Measurements from ENCODE around the gene GSS. TPM values are rescaled to one million over a fixed set of nuclear protein-coding genes. Genes with fewer than 3 reads are reported as not detected.

GSS gene
- total RNA-seq, 1 experiment from 2014 or later: 110 TPM

DNA sequence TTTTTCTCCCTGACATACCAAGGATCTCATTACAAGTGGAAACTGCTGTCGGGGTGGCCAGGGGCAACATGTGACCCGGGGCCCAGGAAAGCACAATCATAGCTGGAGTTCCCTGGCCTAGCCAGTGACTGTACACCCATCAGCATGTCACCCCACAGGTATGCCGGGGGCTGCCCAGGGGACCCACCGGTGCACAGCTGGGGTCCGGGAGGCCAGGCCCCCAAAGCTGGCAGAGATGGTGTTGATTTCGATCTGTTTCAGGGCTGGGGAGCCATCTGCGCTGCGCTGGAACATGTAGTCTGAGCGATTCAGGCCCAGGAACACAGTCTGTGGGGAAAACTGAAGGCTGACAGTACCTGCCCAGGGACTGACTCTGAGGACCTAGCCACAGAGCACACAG is 13.3 kb downstream of the GSS start:
- intact Hi-C loops (cut with micrococcal nuclease; ENCODE audit: unreplicated experiment): no loop called here
- no peaks in the 10 kb centered on the region for H3K9me3 Mint-ChIP-seq (ENCODE audit: low read depth, unreplicated experiment)
- no peak for TF ChIP-seq CTCF (IDR thresholded peaks at IDR 0.05; ENCODE audit: unreplicated experiment)
- H3K4me3 Mint-ChIP-seq (ENCODE audit: low read depth, unreplicated experiment): no peak overlapping the region
- H3K4me1 Mint-ChIP-seq (ENCODE audit: low read depth, unreplicated experiment): peaks cover 18% of the 10 kb centered on the region
- H3K27ac Mint-ChIP-seq (ENCODE audit: unreplicated experiment): no peak overlapping the region
- peaks cover 23% of the 10 kb centered on the region for H3K36me3 Mint-ChIP-seq (ENCODE audit: insufficient read depth, unreplicated experiment)
- H3K27me3 Mint-ChIP-seq (ENCODE audit: unreplicated experiment): no peaks in the 10 kb centered on the region
- CTCF ChIA-PET: no interaction called here
- DNase-seq: no peak
- no TSS peak for BruUV-seq (replicated peaks)

- H3K27ac Mint-ChIP-seq (ENCODE audit: unreplicated experiment): no peak overlapping the region
- peaks cover 32% of the 10 kb centered on the region for H3K36me3 Mint-ChIP-seq (ENCODE audit: insufficient read depth, unreplicated experiment)
- H3K4me1 Mint-ChIP-seq (ENCODE audit: low read depth, unreplicated experiment): peaks cover 16% of the 10 kb centered on the region
- no peaks in the 10 kb centered on the region for H3K27me3 Mint-ChIP-seq (ENCODE audit: unreplicated experiment)
- intact Hi-C loops (cut with micrococcal nuclease; ENCODE audit: unreplicated experiment): no loop called here
- no peak for TF ChIP-seq CTCF (IDR thresholded peaks at IDR 0.05; ENCODE audit: unreplicated experiment)
- no TSS peak for BruUV-seq (replicated peaks)
- CTCF ChIA-PET: interaction anchor here (0.6 to 0.7 kb wide), 2 partner anchors 100 to 156 kb away, joined by 4 to 6 read pairs; no protein-coding TSS in a partner anchor
- no peak overlapping the region for H3K4me3 Mint-ChIP-seq (ENCODE audit: low read depth, unreplicated experiment)
- DNase-seq: no peak
- H3K9me3 Mint-ChIP-seq (ENCODE audit: low read depth, unreplicated experiment): no peaks in the 10 kb centered on the region
Observed at GRCh38 chr20:34941226-34941625, 14.4 kb downstream of the GSS start.

- intact Hi-C loops (cut with micrococcal nuclease; ENCODE audit: unreplicated experiment): no loop called here
- CTCF ChIA-PET: interaction anchor here (1.5 kb wide), 1 partner anchor 13 kb away, joined by 4 read pairs; no protein-coding TSS in a partner anchor
- no peak overlapping the region for H3K4me3 Mint-ChIP-seq (ENCODE audit: low read depth, unreplicated experiment)
- DNase-seq: no peak
- no peaks in the 10 kb centered on the region for H3K9me3 Mint-ChIP-seq (ENCODE audit: low read depth, unreplicated experiment)
- H3K27ac Mint-ChIP-seq (ENCODE audit: unreplicated experiment): no peak overlapping the region
- H3K36me3 Mint-ChIP-seq (ENCODE audit: insufficient read depth, unreplicated experiment): peaks cover 34% of the 10 kb centered on the region
- no TSS peak for BruUV-seq (replicated peaks)
- no peaks in the 10 kb centered on the region for H3K27me3 Mint-ChIP-seq (ENCODE audit: unreplicated experiment)
- peaks cover 8% of the 10 kb centered on the region for H3K4me1 Mint-ChIP-seq (ENCODE audit: low read depth, unreplicated experiment)
- no peak for TF ChIP-seq CTCF (IDR thresholded peaks at IDR 0.05; ENCODE audit: unreplicated experiment)
Observed at GRCh38 chr20:34940081-34940481, 15.5 kb downstream of the GSS start.

DNA sequence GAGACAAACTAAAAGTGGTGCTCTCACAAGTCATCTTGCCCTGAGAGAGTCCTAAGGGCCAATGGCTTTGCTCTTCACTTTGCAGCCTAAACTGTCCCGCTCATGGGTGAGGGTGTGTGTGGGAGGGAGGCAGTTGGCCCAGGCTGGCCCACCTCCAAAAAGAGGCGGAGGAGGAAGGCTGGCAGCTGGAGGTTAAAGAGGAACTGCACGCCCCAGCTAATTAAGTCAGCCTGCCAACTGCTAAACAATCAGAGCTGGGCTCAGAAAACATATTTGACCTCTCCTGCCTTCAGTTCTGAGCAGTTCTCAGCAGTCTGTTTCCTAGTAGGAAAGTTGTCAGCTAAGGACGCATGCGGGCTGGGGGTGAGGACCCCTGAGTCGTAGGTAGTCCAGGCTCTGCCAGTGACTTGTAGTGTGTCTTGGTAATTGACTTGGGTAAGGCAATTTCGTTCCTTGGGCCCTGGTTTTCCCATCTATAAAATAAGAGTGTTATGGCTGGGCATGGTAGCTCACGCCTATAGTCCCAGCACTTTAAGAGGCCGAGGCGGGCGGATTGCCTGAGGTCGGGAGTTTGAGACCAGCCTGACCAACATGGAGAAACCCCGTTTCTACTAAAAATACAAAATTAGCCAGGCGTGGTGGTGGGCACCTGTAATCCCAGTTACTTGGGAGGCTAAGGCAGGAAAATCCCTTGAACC is 17.0 kb downstream of the GSS start:
- Mint-ChIP-seq H3K4me1 (ENCODE audit: low read depth, unreplicated experiment) (no peaks in the 10 kb centered on the region), H3K27me3 (ENCODE audit: unreplicated experiment) (no peaks in the 10 kb centered on the region), H3K36me3 (ENCODE audit: insufficient read depth, unreplicated experiment) (peaks cover 28% of the 10 kb centered on the region), H3K9me3 (ENCODE audit: low read depth, unreplicated experiment) (no peaks in the 10 kb centered on the region), H3K4me3 (ENCODE audit: low read depth, unreplicated experiment) (no peak overlapping the region), H3K27ac (ENCODE audit: unreplicated experiment) (no peak overlapping the region)
- intact Hi-C loops (cut with micrococcal nuclease; ENCODE audit: unreplicated experiment): no loop called here
- DNase-seq: no peak
- BruUV-seq (replicated peaks): no TSS peak
- CTCF ChIA-PET: interaction anchor here (0.6 to 1.5 kb wide), 2 partner anchors 11 to 154 kb away, joined by 3 to 4 read pairs; partner anchors contain the start of gene TRPC4AP
- TF ChIP-seq CTCF (IDR thresholded peaks at IDR 0.05; ENCODE audit: unreplicated experiment): no peak
